Activated CD8-positive, alpha-beta memory T cell treated with anti-CD3 and anti-CD28 coated beads, Interleukin-2, amount 50 U/mL, for 24 hours (primary cell): ENCODE data around the gene ATP7A.
"Not testable (repeated sequence)": the region's sequence is repeated elsewhere in the genome, so short reads cannot be mapped to it uniquely, and the experiment has no call there.

ENCODE experiments used
- DNase-seq: peaks from one replicate; pipeline ENCODE4 v3.0.0-alpha.2; 2020; ENCODE audit errors: extremely low read depth

Gene ATP7A

GRCh38 chrX:77910108-77910840, at the start of gene ATP7A:
ATP7A (plus strand) TSS chrX:77910693; CDS start chrX:77971642, 60,949 bp downstream.
- DNase-seq, result peak; percentile 82

- no peak for DNase-seq
These were observed 35.1 kb upstream of the ATP7A start for GRCh38 chrX:77875372-77875771.

GRCh38 chrX:77881418-77881817, 29.1 kb upstream of the ATP7A start:
- not testable (repeated sequence) for DNase-seq

GRCh38 chrX:77892887-77893286, 17.6 kb upstream of the ATP7A start:
- DNase-seq, result no peak

GRCh38 chrX:77893713-77894112, 16.8 kb upstream of the ATP7A start:
- no peak for DNase-seq

GRCh38 chrX:77894921-77895886, 15.3 kb upstream of the ATP7A start, which contains the start of gene MAGT1:
MAGT1 (minus strand) TSS chrX:77895435; CDS start chrX:77895410, 25 bp downstream.
- DNase-seq, result peak; percentile 74

- DNase-seq, result peak; percentile 18
These were observed 11.2 kb upstream of the ATP7A start, which contains the start of gene COX7B for GRCh38 chrX:77899081-77899828. COX7B (plus strand) TSS chrX:77899468; CDS start chrX:77899554, 86 bp downstream.

GRCh38 chrX:77900688-77901087, 9.8 kb upstream of the ATP7A start:
- DNase-seq, result no peak

GRCh38 chrX:77901506-77901905, 9.0 kb upstream of the ATP7A start:
- no peak for DNase-seq

GRCh38 chrX:77917294-77917933, 6.9 kb downstream of the ATP7A start:
- DNase-seq, result no peak

GRCh38 chrX:77918568-77918967, 8.1 kb downstream of the ATP7A start:
- no peak for DNase-seq

GRCh38 chrX:77919370-77919769, 8.9 kb downstream of the ATP7A start:
- not testable (repeated sequence) for DNase-seq

GRCh38 chrX:77922787-77923186, 12.3 kb downstream of the ATP7A start:
- no peak for DNase-seq

GRCh38 chrX:77924320-77924859, 13.9 kb downstream of the ATP7A start:
- no peak for DNase-seq

GRCh38 chrX:77925764-77926163, 15.3 kb downstream of the ATP7A start:
- no peak for DNase-seq

GRCh38 chrX:77930581-77930980, 20.1 kb downstream of the ATP7A start:
- DNase-seq, result no peak

- no peak for DNase-seq
These were observed 25.4 kb downstream of the ATP7A start for GRCh38 chrX:77935886-77936285.

GRCh38 chrX:77936299-77936698, 25.8 kb downstream of the ATP7A start:
- no peak for DNase-seq

- DNase-seq, result no peak
These were observed 26.8 kb downstream of the ATP7A start for GRCh38 chrX:77937291-77937690.

GRCh38 chrX:77938083-77938680, 27.7 kb downstream of the ATP7A start:
- no peak for DNase-seq

GRCh38 chrX:77945031-77945430, 34.5 kb downstream of the ATP7A start:
- DNase-seq, result not testable (repeated sequence)
